Esophagus (tissue), 2 donors: ENCODE measurements around the gene FAM13C. TPM values are rescaled to one million over a fixed set of nuclear protein-coding genes. Genes with fewer than 3 reads are reported as not detected.

Experiments used
- H3K27ac ChIP-seq, 2 donors: one replicate each; pipeline ENCODE4 v1.5.1; 2013; ENCODE audit warnings: low read depth in 2 of 2, mild to moderate bottlenecking in 2 of 2, inconsistent platforms in 1 of 2, low read length in 1 of 2, moderate library complexity in 1 of 2
- H3K27me3 ChIP-seq, 2 donors: one replicate each; pipeline ENCODE4 v1.6.1; 2013; ENCODE audit warnings: low read length in 2 of 2, control low read depth in 1 of 2, mild to moderate bottlenecking in 1 of 2; ENCODE audit not compliant: insufficient read depth in 2 of 2, control insufficient read depth in 1 of 2
- H3K36me3 ChIP-seq, 2 donors: one replicate each; pipeline ENCODE4 v1.6.1; 2013; ENCODE audit warnings: low read length in 1 of 2; ENCODE audit not compliant: control insufficient read depth in 2 of 2, insufficient read depth in 2 of 2
- H3K4me1 ChIP-seq, 2 donors: one replicate each; pipeline ENCODE4 v1.6.1; 2013; ENCODE audit warnings: low read length in 1 of 2; ENCODE audit not compliant: control insufficient read depth in 2 of 2, insufficient read depth in 2 of 2
- H3K4me3 ChIP-seq, 2 donors: one replicate each; pipeline ENCODE4 v1.5.1; 2013; ENCODE audit warnings: low read length in 2 of 2, mild to moderate bottlenecking in 2 of 2, low read depth in 1 of 2, moderate library complexity in 1 of 2
- H3K9me3 ChIP-seq, 2 donors: one replicate each; pipeline ENCODE4 v1.6.1; 2013; ENCODE audit warnings: mild to moderate bottlenecking in 2 of 2, low read depth in 1 of 2, low read length in 1 of 2, moderate library complexity in 1 of 2; ENCODE audit not compliant: control insufficient read depth in 2 of 2, insufficient read depth in 1 of 2
- WGBS, 2 donors: extraction: QIAGEN DNeasy Blood & Tissue Kit; methylation state at CpG; one replicate each; pipeline ENCODE4 v1.1.7; 2013; 5-methylcytosine and 5-hydroxymethylcytosine counted together
- polyA plus RNA-seq, 2 donors: library from polyadenylated mRNA; stranded (reverse); fragments of 200-250 nt; gene quantifications; one replicate each; pipeline ENCODE4 v1.2.3, GENCODE V29; 2013
- donor health status: healthy with polysubstance abuse.
- donor health status: Bipolar disorder and iron deficiency.

The FAM13C gene
- polyA plus RNA-seq, 2 donors: 2.7 to 4.4 TPM

GRCh38 chr10:59311025-59311424 is 51.3 kb downstream of the FAM13C start:
- H3K27ac ChIP-seq: no peak overlapping the region
- no peaks in the 10 kb centered on the region for H3K36me3 ChIP-seq
- peaks cover 0 to 2% of the 10 kb centered on the region in 2 donors for H3K4me1 ChIP-seq
- no peak overlapping the region for H3K4me3 ChIP-seq
- H3K27me3 ChIP-seq: no peaks in the 10 kb centered on the region
- H3K9me3 ChIP-seq: no peaks in the 10 kb centered on the region

GRCh38 chr10:59310324-59310914 is 51.9 kb downstream of the FAM13C start:
- Histone ChIP-seq H3K4me1 (peaks cover 0 to 2% of the 10 kb centered on the region in 2 donors), H3K27ac (no peak overlapping the region), H3K27me3 (no peaks in the 10 kb centered on the region), H3K9me3 (no peaks in the 10 kb centered on the region), H3K36me3 (no peaks in the 10 kb centered on the region), H3K4me3 (no peak overlapping the region)
- 57 to 60% methylated on average over 3 of the region's 3 CpGs for WGBS, 2 donors

- peaks cover 0 to 5% of the 10 kb centered on the region in 2 donors for H3K4me1 ChIP-seq
- H3K4me3 ChIP-seq: no peak overlapping the region
- no peaks in the 10 kb centered on the region for H3K9me3 ChIP-seq
- no peaks in the 10 kb centered on the region for H3K27me3 ChIP-seq
- no peaks in the 10 kb centered on the region for H3K36me3 ChIP-seq
- WGBS, 2 donors: 67 to 71% methylated on average over 1 of the region's 2 CpGs
- no peak overlapping the region for H3K27ac ChIP-seq
Observed at GRCh38 chr10:59304521-59305097, 57.7 kb downstream of the FAM13C start.

GRCh38 chr10:59303018-59303417 is 59.3 kb downstream of the FAM13C start:
- no peak overlapping the region for H3K4me3 ChIP-seq
- H3K27ac ChIP-seq: no peak overlapping the region
- 22 to 34% methylated on average over 1 of the region's 1 CpG for WGBS, 2 donors
- H3K36me3 ChIP-seq: no peaks in the 10 kb centered on the region
- H3K4me1 ChIP-seq: peaks cover 0 to 3% of the 10 kb centered on the region in 2 donors
- no peaks in the 10 kb centered on the region for H3K27me3 ChIP-seq
- H3K9me3 ChIP-seq: no peaks in the 10 kb centered on the region

GRCh38 chr10:59302381-59302780 is 60.0 kb downstream of the FAM13C start:
- 80 to 83% methylated on average over 4 of the region's 4 CpGs for WGBS, 2 donors
- no peak overlapping the region for H3K27ac ChIP-seq
- H3K4me1 ChIP-seq: peaks cover 0 to 3% of the 10 kb centered on the region in 2 donors
- H3K27me3 ChIP-seq: no peaks in the 10 kb centered on the region
- no peaks in the 10 kb centered on the region for H3K9me3 ChIP-seq
- H3K4me3 ChIP-seq: no peak overlapping the region
- H3K36me3 ChIP-seq: no peaks in the 10 kb centered on the region

GRCh38 chr10:59301067-59301754 is 61.1 kb downstream of the FAM13C start:
- H3K27ac ChIP-seq: no peak overlapping the region
- WGBS, 2 donors: 85 to 86% methylated on average over 6 of the region's 6 CpGs

GRCh38 chr10:59300386-59300785 is 62.0 kb downstream of the FAM13C start:
- H3K9me3 ChIP-seq: no peaks in the 10 kb centered on the region
- H3K27ac ChIP-seq: no peak overlapping the region
- H3K36me3 ChIP-seq: no peaks in the 10 kb centered on the region
- H3K4me1 ChIP-seq: peaks cover 0 to 3% of the 10 kb centered on the region in 2 donors
- H3K27me3 ChIP-seq: no peaks in the 10 kb centered on the region
- no peak overlapping the region for H3K4me3 ChIP-seq
- 57 to 71% methylated on average over 1 of the region's 1 CpG for WGBS, 2 donors

More at GRCh38 chr10:59301067-59301754, 61.1 kb downstream of the FAM13C start:
- H3K9me3 ChIP-seq: no peaks in the 10 kb centered on the region
- no peak overlapping the region for H3K4me3 ChIP-seq
- H3K36me3 ChIP-seq: no peaks in the 10 kb centered on the region
- H3K4me1 ChIP-seq: peaks cover 0 to 3% of the 10 kb centered on the region in 2 donors
- no peaks in the 10 kb centered on the region for H3K27me3 ChIP-seq

GRCh38 chr10:59299933-59300332 is 62.4 kb downstream of the FAM13C start:
- no peaks in the 10 kb centered on the region for H3K36me3 ChIP-seq
- no peak overlapping the region for H3K4me3 ChIP-seq
- peaks cover 0 to 3% of the 10 kb centered on the region in 2 donors for H3K4me1 ChIP-seq
- no peak overlapping the region for H3K27ac ChIP-seq
- no peaks in the 10 kb centered on the region for H3K27me3 ChIP-seq
- WGBS, 2 donors: 76 to 86% methylated on average over 5 of the region's 5 CpGs
- no peaks in the 10 kb centered on the region for H3K9me3 ChIP-seq

GRCh38 chr10:59290448-59290847 is 71.9 kb downstream of the FAM13C start:
- Histone ChIP-seq H3K9me3 (no peaks in the 10 kb centered on the region), H3K27ac (no peak overlapping the region), H3K4me1 (peaks cover 0 to 3% of the 10 kb centered on the region in 2 donors), H3K36me3 (no peaks in the 10 kb centered on the region), H3K4me3 (no peak overlapping the region), H3K27me3 (no peaks in the 10 kb centered on the region)
- 79 to 85% methylated on average over 4 of the region's 4 CpGs for WGBS, 2 donors
